H1 (cell line): ENCODE results near the gene PC. TPM values are rescaled to one million over a fixed set of nuclear protein-coding genes. Genes with fewer than 3 reads are reported as not detected.

Experiments
- CTCF ChIA-PET: fragments of 300-600 bp; sonication (Branson Sonifier 250); formaldehyde crosslinking; loops from one replicate; lab custom pipeline; 2021; ENCODE audit not compliant: partially characterized antibody; lab: Charles Lee
- POLR2A ChIA-PET: fragments of 300-600 bp; sonication (Branson Sonifier 250); formaldehyde crosslinking; loops from one replicate; lab custom pipeline; 2021; ENCODE audit warnings: inconsistent platforms; ENCODE audit not compliant: partially characterized antibody; lab: Charles Lee
- DNase-seq, 2 experiments: peaks; one replicate each; pipeline versions ENCODE4 v3.0.0 to v3.0.0-alpha.2; 2010 to 2022; ENCODE audit warnings: low spot score in 2 of 2, low read depth in 1 of 2, mixed read lengths in 1 of 2
- FAIRE-seq: peaks from 2 replicates; lab custom pipeline; 2011; peaks lifted over from hg19 to GRCh38; lab: Jason Lieb, UNC
- H2AFZ ChIP-seq: 2 replicates; pipeline ENCODE4 v1.8.1; 2012; ENCODE audit warnings: low read length, inconsistent platforms
- H2AK5ac ChIP-seq: 2 replicates; pipeline ENCODE4 v1.6.1; 2013; ENCODE audit warnings: low read depth, low read length
- H2BK120ac ChIP-seq: replicated peaks from 2 replicates; pipeline ENCODE3; 2013; ENCODE audit warnings: low read depth, low read length, inconsistent platforms
- H2BK12ac ChIP-seq: 2 replicates; pipeline ENCODE4 v1.6.1; 2013; ENCODE audit warnings: low read depth, low read length
- H2BK15ac ChIP-seq: 2 replicates; pipeline ENCODE4 v1.6.1; 2013; ENCODE audit warnings: low read length
- H2BK20ac ChIP-seq: 2 replicates; pipeline ENCODE4 v1.6.1; 2013; ENCODE audit warnings: low read length
- H2BK5ac ChIP-seq: 2 replicates; pipeline ENCODE4 v1.6.1; 2013; ENCODE audit warnings: low read depth, low read length
- H3K14ac ChIP-seq: 2 replicates; pipeline ENCODE4 v1.6.1; 2013; ENCODE audit warnings: inconsistent platforms; ENCODE audit not compliant: insufficient read length
- H3K18ac ChIP-seq: 2 replicates; pipeline ENCODE4 v1.6.1; 2013; ENCODE audit warnings: low read length; ENCODE audit errors: extremely low read depth
- H3K23ac ChIP-seq: 2 replicates; pipeline ENCODE4 v1.6.1; 2013; ENCODE audit warnings: inconsistent platforms; ENCODE audit not compliant: insufficient read length
- H3K23me2 ChIP-seq: 2 replicates; pipeline ENCODE4 v1.6.1; 2013; ENCODE audit warnings: low read depth, low read length
- H3K27ac ChIP-seq: 2 replicates; pipeline ENCODE4 v1.6.1; 2011; ENCODE audit warnings: low read depth, low read length, inconsistent platforms
- H3K27me3 ChIP-seq, 4 experiments: replicated peaks in 1 of 4; 1 replicate in 1 of 4; 2 replicates in 3 of 4; pipeline versions ENCODE4 v1.6.1 to v1.8.1; 2011 to 2013; ENCODE audit warnings: low read length in 3 of 4, mild to moderate bottlenecking in 3 of 4, inconsistent platforms in 2 of 4, mixed read lengths in 2 of 4, moderate library complexity in 1 of 4; ENCODE audit not compliant: control insufficient read depth in 3 of 4, insufficient read depth in 3 of 4; ENCODE audit errors: extremely low read depth in 1 of 4
- H3K36me3 ChIP-seq, 4 experiments: 2 replicates each; pipeline versions ENCODE4 v1.6.1 to v1.8.1; 2011 to 2013; ENCODE audit warnings: mild to moderate bottlenecking in 4 of 4, low read length in 3 of 4, moderate library complexity in 2 of 4, control low read depth in 1 of 4, inconsistent platforms in 1 of 4; ENCODE audit not compliant: insufficient read depth in 4 of 4, control insufficient read depth in 2 of 4
- H3K4ac ChIP-seq: replicated peaks from 2 replicates; pipeline ENCODE3; 2013; ENCODE audit warnings: low read length, low read depth, mixed read lengths, inconsistent platforms; ENCODE audit not compliant: insufficient read length
- H3K4me1 ChIP-seq, 4 experiments: replicated peaks in 1 of 4; 1 replicate in 1 of 4; 2 replicates in 3 of 4; pipeline versions ENCODE4 v1.6.1 to v1.8.1; 2011 to 2013; ENCODE audit warnings: low read length in 3 of 4, inconsistent platforms in 2 of 4, mixed read lengths in 1 of 4; ENCODE audit not compliant: insufficient read depth in 4 of 4, control insufficient read depth in 3 of 4
- H3K4me2 ChIP-seq, 2 experiments: 2 replicates each; pipeline versions ENCODE4 v1.6.1 to v1.8.1; 2011 to 2013; ENCODE audit warnings: low read depth in 2 of 2, low read length in 2 of 2, control low read depth in 1 of 2, inconsistent platforms in 1 of 2, mild to moderate bottlenecking in 1 of 2; ENCODE audit not compliant: insufficient read depth in 1 of 2
- H3K4me3 ChIP-seq, 4 experiments: fragments of 200-600, 300-600 bp in 1 of 4; sonication (generic), shearing (Covaris generic), sonication (Bioruptor Twin) in 1 of 4; 2 replicates each; pipeline versions ENCODE4 v1.5.1 to v1.8.1; 2011 to 2016; ENCODE audit warnings: low read length in 4 of 4, low read depth in 3 of 4, control low read depth in 2 of 4, inconsistent platforms in 2 of 4, mild to moderate bottlenecking in 2 of 4, mixed read lengths in 1 of 4, moderate library complexity in 1 of 4; ENCODE audit not compliant: insufficient read depth in 2 of 4; ENCODE audit errors: extremely low read depth in 1 of 4
- H3K56ac ChIP-seq: replicated peaks from 2 replicates; pipeline ENCODE3; 2013; ENCODE audit warnings: low read depth, mild to moderate bottlenecking, mixed read lengths, low read length, inconsistent platforms; ENCODE audit not compliant: insufficient read length
- H3K79me1 ChIP-seq: 2 replicates; pipeline ENCODE4 v1.6.1; 2013; ENCODE audit warnings: low read depth, low read length, control low read depth
- H3K79me2 ChIP-seq, 2 experiments: 2 replicates each; pipeline versions ENCODE4 v1.6.1 to v1.8.1; 2012 to 2013; ENCODE audit warnings: low read length in 2 of 2, mild to moderate bottlenecking in 2 of 2, inconsistent platforms in 1 of 2; ENCODE audit not compliant: insufficient read depth in 2 of 2, control insufficient read depth in 1 of 2
- H3K9ac ChIP-seq, 4 experiments: replicated peaks in 1 of 4; 1 replicate in 1 of 4; 2 replicates in 3 of 4; pipeline versions ENCODE4 v1.6.1 to v1.8.1; 2011 to 2013; ENCODE audit warnings: low read depth in 3 of 4, low read length in 3 of 4, control low read depth in 2 of 4, mild to moderate bottlenecking in 2 of 4, moderate library complexity in 2 of 4, inconsistent platforms in 1 of 4; ENCODE audit errors: extremely low read depth in 1 of 4
- H3K9me3 ChIP-seq, 2 experiments: 2 replicates each; pipeline versions ENCODE4 v1.6.1 to v1.8.1; 2012 to 2013; ENCODE audit warnings: mild to moderate bottlenecking in 2 of 2, moderate library complexity in 2 of 2, control low read depth in 1 of 2, inconsistent platforms in 1 of 2, low read depth in 1 of 2, low read length in 1 of 2, mixed read lengths in 1 of 2; ENCODE audit not compliant: insufficient read depth in 2 of 2
- H4K20me1 ChIP-seq, 2 experiments: replicated peaks in 1 of 2; 2 replicates each; pipeline versions ENCODE3 to v1.8.1; 2011 to 2013; ENCODE audit warnings: inconsistent platforms in 2 of 2, low read length in 2 of 2, mild to moderate bottlenecking in 1 of 2; ENCODE audit not compliant: insufficient read depth in 2 of 2, control insufficient read depth in 1 of 2
- H4K5ac ChIP-seq: 2 replicates; pipeline ENCODE4 v1.6.1; 2013; ENCODE audit warnings: low read length, low read depth, mixed read lengths, inconsistent platforms; ENCODE audit not compliant: insufficient read length
- H4K8ac ChIP-seq: 2 replicates; pipeline ENCODE4 v1.8.0; 2013; ENCODE audit warnings: mild to moderate bottlenecking, moderate library complexity, low read length, inconsistent platforms; ENCODE audit not compliant: insufficient read depth; ENCODE audit errors: extremely low read depth
- H4K91ac ChIP-seq: replicated peaks from 2 replicates; pipeline ENCODE3; 2013; ENCODE audit warnings: low read length, mixed read lengths, inconsistent platforms; ENCODE audit not compliant: insufficient read length
- TAF1 ChIP-seq: IDR thresholded peaks from 2 replicates; pipeline ENCODE4 v1.6.1; 2011; ENCODE audit warnings: mild to moderate bottlenecking, low read depth, low read length
- WGBS, 2 experiments: shearing (Covaris generic) in 1 of 2; methylation state at CpG; one replicate each; pipeline versions ENCODE4 v1.1.6 to v1.1.7; 2013 to 2015; ENCODE audit warnings: low lambda C conversion rate in 2 of 2, mixed read lengths in 2 of 2, inconsistent platforms in 1 of 2, low coverage in 1 of 2, missing lambda C conversion rate in 1 of 2; ENCODE audit not compliant: insufficient replicate concordance in 2 of 2, insufficient coverage in 1 of 2, insufficient read length in 1 of 2; ENCODE audit errors: extremely low coverage in 1 of 2, missing lambda C conversion rate in 1 of 2; 5-methylcytosine and 5-hydroxymethylcytosine counted together
- polyA plus RNA-seq, 7 experiments: library from polyadenylated mRNA; depleted of rRNA in 3 of 7; stranded (reverse) in 5 of 7; unstranded in 2 of 7; fragments of >200 nt in 5 of 7; fragments of 200-250 nt in 2 of 7; gene quantifications; 1 replicate in 5 of 7; 2 replicates in 1 of 7; 4 replicates in 1 of 7; pipeline versions ENCODE4 v1.2.1 to v1.2.3, GENCODE V29; 2011 to 2013; ENCODE audit warnings: missing spikeins in 2 of 7, mixed read lengths in 2 of 7
- total RNA-seq: library from RNA; stranded (reverse); fragmentation: NEBNext Ultra II Directional; extraction: Animal tissue kit (Norgen Biotek cat#: 25700); gene quantifications from 2 replicates; pipeline ENCODE4 v1.2.1, GENCODE V29; 2021

The PC gene
- total and polyA plus RNA-seq, 2 of the 8 experiments (the other 6 are each of a cell fraction or from before 2014, with no cell fraction given): 11.5 to 27.5 TPM

DNA sequence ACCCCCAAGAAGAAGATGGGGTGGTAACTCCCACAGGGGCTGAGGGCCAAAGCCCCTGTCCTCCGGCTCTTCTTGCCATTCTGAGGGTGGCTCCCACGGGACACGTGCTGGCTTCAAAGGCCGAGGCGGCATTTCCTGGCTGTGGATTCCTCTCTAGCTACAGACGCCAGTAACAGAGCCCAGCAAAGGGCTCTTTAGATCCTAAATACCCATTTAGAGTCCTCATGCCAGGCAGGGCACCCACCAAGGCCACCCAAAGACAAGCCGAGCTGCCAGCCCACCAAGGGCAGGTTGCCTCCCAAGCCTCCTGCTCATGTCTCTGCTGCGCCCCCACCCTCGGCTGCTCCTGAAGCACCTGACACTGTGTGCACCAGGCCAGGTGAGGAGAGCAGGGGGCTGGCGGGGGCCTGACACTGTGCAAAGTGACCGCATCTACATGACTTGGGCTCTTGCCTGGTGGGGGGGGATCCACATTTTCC, 95.6 kb downstream of the PC start:
- Histone ChIP-seq H3K9ac (no peak overlapping the region), H2AK5ac (no peak overlapping the region), H3K27me3 (no peaks in the 10 kb centered on the region), H3K4me3 (no peak overlapping the region), H3K4me2 (no peak overlapping the region), H3K9me3 (no peaks in the 10 kb centered on the region), H2BK20ac (no peak overlapping the region), H2AFZ (no peak overlapping the region), H3K4ac (no peak overlapping the region), H3K14ac (no peak overlapping the region), H4K5ac (no peak overlapping the region), H3K36me3 (peaks cover 0 to 18% (median 1%) of the 10 kb centered on the region in 4 experiments; a peak in 4 of 8 replicates), H2BK15ac (no peak overlapping the region), H4K8ac (peak overlapping the region; percentile 28; the same call in 1 of the 2 replicates), H3K4me1 (peaks cover 0 to 5% (median 2%) of the 10 kb centered on the region in 4 experiments; a peak in 4 of 7 replicates), H3K23me2 (no peaks in the 10 kb centered on the region), H3K79me2 (no peaks in the 10 kb centered on the region), H4K20me1 (peaks cover 2 to 6% of the 10 kb centered on the region in 2 experiments), H3K23ac (no peak overlapping the region), H3K18ac (no peak overlapping the region), H2BK5ac (no peak overlapping the region), H3K27ac (no peak overlapping the region), H3K56ac (no peak overlapping the region), H2BK120ac (no peak overlapping the region), H4K91ac (no peak overlapping the region), H3K79me1 (no peaks in the 10 kb centered on the region), H2BK12ac (no peak overlapping the region)
- DNase-seq: no peak
- 86% methylated on average over 10 of the region's 11 CpGs; no CpG with 5 or more reads in 1 of the 2 experiments for WGBS, 2 experiments
- POLR2A ChIA-PET: interaction anchor here (0.9 to 1.8 kb wide), 4 partner anchors 13 to 32 kb away, joined by 3 to 4 read pairs (median 4); partner anchors contain the start of gene RCE1
- FAIRE-seq: no peak
- CTCF ChIA-PET: interaction anchor here (3.7 to 13.8 kb wide), 3 partner anchors 9 to 113 kb away, joined by 20 to 199 read pairs (median 58); partner anchors contain the start of gene C11orf86
- TF ChIP-seq TAF1: no peak
